Measurements from ENCODE around the gene LCE1E.

Gene LCE1E

GRCh38 chr1:152824964-152825363 lies 38.9 kb downstream of the LCE1E start:
- Mint-ChIP-seq H3K27ac (no peak overlapping the region), H3K4me3 (no peak overlapping the region), H3K4me1 (peaks cover 6% of the 10 kb centered on the region), H3K27me3 (peaks cover 41% of the 10 kb centered on the region), H3K36me3 (no peaks in the 10 kb centered on the region), H3K9me3 (peaks cover 2% of the 10 kb centered on the region)
- no peak for ATAC-seq

GRCh38 chr1:152827173-152827572 lies 41.1 kb downstream of the LCE1E start, which contains the start of gene LCE1A:
Gene LCE1A, plus strand, starts transcription at chr1:152827473. Its CDS starts 0 bp downstream, at chr1:152827473.
- ATAC-seq = no peak
- Mint-ChIP-seq H3K27me3 (peaks cover 54% of the 10 kb centered on the region), H3K9me3 (peaks cover 4% of the 10 kb centered on the region), H3K4me1 (no peaks in the 10 kb centered on the region), H3K4me3 (no peak within 1 kb of the TSS), H3K27ac (no peak within 1 kb of the TSS), H3K36me3 (no peaks in the 10 kb centered on the region)

GRCh38 chr1:152836870-152837269 lies 50.8 kb downstream of the LCE1E start:
- no peak for ATAC-seq
- Mint-ChIP-seq H3K9me3 (no peaks in the 10 kb centered on the region), H3K4me3 (no peak overlapping the region), H3K27ac (no peak overlapping the region), H3K4me1 (no peaks in the 10 kb centered on the region), H3K27me3 (peaks cover 12% of the 10 kb centered on the region), H3K36me3 (no peaks in the 10 kb centered on the region)
